ENCODE results near the gene CLIP1. TPM values are rescaled to one million over a fixed set of nuclear protein-coding genes. Genes with fewer than 3 reads are reported as not detected.

Gene CLIP1
- total RNA-seq, 1 experiment from 2014 or later: 62.2 TPM

- no peak for DNase-seq (ENCODE audit: low spot score)
- ChIA-PET POLR2A (ENCODE audit: low non-redundant PET) (no interaction called here), CTCF (no interaction called here)
- no TSS peak for BruUV-seq (replicated peaks)
- TF ChIP-seq EZH2 (IDR thresholded peaks at IDR 0.05; ENCODE audit: borderline replicate concordance, low read depth, low read length, poor library complexity, severe bottlenecking): no peak
- TF ChIP-seq CTCF (conservative IDR thresholded peaks at IDR 0.05; ENCODE audit: low read depth, low read length): no peak
- no peaks in the 10 kb centered on the region for H3K27me3 ChIP-seq (replicated peaks; ENCODE audit: insufficient read depth, low read depth, low read length, poor library complexity)
- intact Hi-C loops (cut with micrococcal nuclease; ENCODE audit: unreplicated experiment): no loop called here
- H3K9me3 ChIP-seq (ENCODE audit: low read depth, low read length, poor library complexity, severe bottlenecking): no peaks in the 10 kb centered on the region
- H3K4me3 ChIP-seq (ENCODE audit: low read depth, low read length, poor library complexity, severe bottlenecking): no peak overlapping the region
- peaks cover 6% of the 10 kb centered on the region for H3K36me3 ChIP-seq (ENCODE audit: insufficient read depth, low read length, poor library complexity, severe bottlenecking)
- no peak overlapping the region for H3K27ac ChIP-seq (ENCODE audit: low read depth, low read length, poor library complexity, severe bottlenecking)
- no peaks in the 10 kb centered on the region for H3K4me1 ChIP-seq (ENCODE audit: insufficient read depth, low read length, poor library complexity, severe bottlenecking)
Observed at GRCh38 chr12:122276242-122276641, 146.2 kb downstream of the CLIP1 start.

GRCh38 chr12:122275459-122275858 lies 147.0 kb downstream of the CLIP1 start:
- no peak for DNase-seq (ENCODE audit: low spot score)
- TF ChIP-seq EZH2 (IDR thresholded peaks at IDR 0.05; ENCODE audit: borderline replicate concordance, low read depth, low read length, poor library complexity, severe bottlenecking) (no peak), CTCF (conservative IDR thresholded peaks at IDR 0.05; ENCODE audit: low read depth, low read length) (no peak)
- H3K27ac ChIP-seq (ENCODE audit: low read depth, low read length, poor library complexity, severe bottlenecking): no peak overlapping the region
- peaks cover 6% of the 10 kb centered on the region for H3K36me3 ChIP-seq (ENCODE audit: insufficient read depth, low read length, poor library complexity, severe bottlenecking)
- no TSS peak for BruUV-seq (replicated peaks)
- ChIA-PET POLR2A (ENCODE audit: low non-redundant PET) (no interaction called here), CTCF (no interaction called here)
- intact Hi-C loops (cut with micrococcal nuclease; ENCODE audit: unreplicated experiment): no loop called here
- no peaks in the 10 kb centered on the region for H3K9me3 ChIP-seq (ENCODE audit: low read depth, low read length, poor library complexity, severe bottlenecking)
- H3K4me3 ChIP-seq (ENCODE audit: low read depth, low read length, poor library complexity, severe bottlenecking): no peak overlapping the region
- H3K4me1 ChIP-seq (ENCODE audit: insufficient read depth, low read length, poor library complexity, severe bottlenecking): no peaks in the 10 kb centered on the region
- H3K27me3 ChIP-seq (replicated peaks; ENCODE audit: insufficient read depth, low read depth, low read length, poor library complexity): no peaks in the 10 kb centered on the region

GRCh38 chr12:122266230-122266901 lies 156.1 kb downstream of the CLIP1 start, which contains the start of gene VPS33A:
TSS of gene VPS33A (minus strand) at chr12:122266494. CDS start at chr12:122266408, 86 bp downstream.
- BruUV-seq (replicated peaks): no TSS peak
- H3K36me3 ChIP-seq (ENCODE audit: insufficient read depth, low read length, poor library complexity, severe bottlenecking): no peaks in the 10 kb centered on the region
- peak; percentile 98 for DNase-seq (ENCODE audit: low spot score)
- intact Hi-C loops (cut with micrococcal nuclease; ENCODE audit: unreplicated experiment): loop anchor here (1.0 kb wide), 1 partner anchor 40 kb away; the partner anchor contains the start of gene DIABLO
- TF ChIP-seq EZH2 (IDR thresholded peaks at IDR 0.05; ENCODE audit: borderline replicate concordance, low read depth, low read length, poor library complexity, severe bottlenecking) (no peak), CTCF (conservative IDR thresholded peaks at IDR 0.05; ENCODE audit: low read depth, low read length) (no peak)
- peak within 1 kb of the TSS; percentile 77 for H3K4me3 ChIP-seq (ENCODE audit: low read depth, low read length, poor library complexity, severe bottlenecking)
- ChIA-PET POLR2A (ENCODE audit: low non-redundant PET) (interaction anchor here (0.5 kb wide), 1 partner anchor 161 kb away, joined by 5 read pairs; no protein-coding TSS in a partner anchor), CTCF (no interaction called here)
- H3K4me1 ChIP-seq (ENCODE audit: insufficient read depth, low read length, poor library complexity, severe bottlenecking): no peaks in the 10 kb centered on the region
- no peaks in the 10 kb centered on the region for H3K9me3 ChIP-seq (ENCODE audit: low read depth, low read length, poor library complexity, severe bottlenecking)
- no peaks in the 10 kb centered on the region for H3K27me3 ChIP-seq (replicated peaks; ENCODE audit: insufficient read depth, low read depth, low read length, poor library complexity)
- H3K27ac ChIP-seq (ENCODE audit: low read depth, low read length, poor library complexity, severe bottlenecking): peak within 1 kb of the TSS; percentile 78

Data from A673 (cell line).